HUES6 (cell line): ENCODE results near the gene CLK1.

Experiments used
- H3K27ac ChIP-seq: 2 replicates; pipeline ENCODE4 v1.7.0; 2013; ENCODE audit warnings: low read depth, mild to moderate bottlenecking, low read length, inconsistent platforms
- H3K27me3 ChIP-seq: 2 replicates; pipeline ENCODE4 v1.6.1; 2013; ENCODE audit warnings: low read length; ENCODE audit not compliant: control insufficient read depth, insufficient read depth
- H3K36me3 ChIP-seq: 2 replicates; pipeline ENCODE4 v1.6.1; 2013; ENCODE audit warnings: low read length; ENCODE audit not compliant: control insufficient read depth, insufficient read depth
- H3K4me1 ChIP-seq: 2 replicates; pipeline ENCODE4 v1.6.1; 2013; ENCODE audit warnings: low read length; ENCODE audit not compliant: control insufficient read depth, insufficient read depth
- H3K4me3 ChIP-seq: 2 replicates; pipeline ENCODE4 v1.5.1; 2013; ENCODE audit warnings: low read depth, low read length
- H3K9ac ChIP-seq: one replicate; pipeline ENCODE4 v1.6.1; 2013; ENCODE audit warnings: mild to moderate bottlenecking, low read length
- H3K9me3 ChIP-seq: 2 replicates; pipeline ENCODE4 v1.6.1; 2013; ENCODE audit warnings: low read depth, low read length; ENCODE audit not compliant: control insufficient read depth, insufficient read depth

The CLK1 gene

DNA sequence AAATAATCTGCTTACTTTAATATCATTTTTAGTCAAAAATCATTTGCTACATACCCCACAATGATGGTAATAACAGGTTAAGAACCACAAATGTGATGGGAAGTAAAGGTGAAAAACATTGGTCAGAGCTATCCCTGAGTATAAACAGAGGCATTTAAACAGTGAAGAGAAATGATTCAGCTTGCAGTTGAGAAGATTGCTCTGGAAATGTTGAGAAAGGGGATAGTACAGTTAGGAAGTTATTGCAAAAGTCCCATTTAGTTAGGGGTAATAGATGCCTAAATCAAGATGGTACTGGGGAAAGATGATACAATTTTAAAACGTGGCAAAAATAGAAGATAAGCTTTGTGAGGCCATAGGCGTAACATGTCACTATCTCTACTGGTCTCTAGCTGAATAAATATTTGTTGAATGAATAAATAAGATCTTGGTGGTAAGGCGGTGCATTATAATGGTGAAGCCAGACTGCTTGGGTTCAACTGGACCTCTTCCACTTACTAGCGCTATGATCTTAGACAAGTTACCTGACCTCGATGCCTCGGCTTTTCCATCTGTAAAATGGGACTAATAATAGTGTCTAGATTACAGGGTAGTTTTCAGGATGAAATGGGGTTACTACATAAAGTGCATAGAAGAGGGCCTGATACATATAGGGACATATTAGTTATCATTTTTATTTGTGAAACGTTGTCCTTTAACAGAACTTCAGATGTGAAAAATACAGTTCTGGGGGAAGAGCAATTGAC, 54.8 kb downstream of the CLK1 start:
- no peaks in the 10 kb centered on the region for H3K27me3 ChIP-seq
- H3K27ac ChIP-seq = no peak overlapping the region
- H3K36me3 ChIP-seq = peaks cover 17% of the 10 kb centered on the region
- H3K9me3 ChIP-seq = no peaks in the 10 kb centered on the region
- no peak overlapping the region for H3K4me3 ChIP-seq
- peaks cover 15% of the 10 kb centered on the region for H3K4me1 ChIP-seq
- H3K9ac ChIP-seq = no peak overlapping the region
